ENCODE measurements around the gene LIN37.
"Not testable (repeated sequence)": the region's sequence is repeated elsewhere in the genome, so short reads cannot be mapped to it uniquely, and the experiment has no call there.

Gene LIN37

GRCh38 chr19:35793381-35794165, 45.2 kb downstream of the LIN37 start:
- no peak for DNase-seq (ENCODE audit: low spot score)

GRCh38 chr19:35795564-35795963, 47.2 kb downstream of the LIN37 start:
- DNase-seq (ENCODE audit: low spot score); in situ Hi-C loops (cut with MboI; ENCODE audit: low sequenced_read_pairs, unreplicated experiment): not testable (repeated sequence)

More at GRCh38 chr19:35793381-35794165, 45.2 kb downstream of the LIN37 start:
- in situ Hi-C loops (cut with MboI; ENCODE audit: low sequenced_read_pairs, unreplicated experiment): no loop called here
- TF ChIP-seq CTCF (IDR thresholded peaks at IDR 0.05; ENCODE audit: borderline replicate concordance, control extremely low read depth, extremely low read depth, insufficient read depth, missing control alignments): no peak

- DNase-seq (ENCODE audit: low spot score): no peak
- in situ Hi-C loops (cut with MboI; ENCODE audit: low sequenced_read_pairs, unreplicated experiment): no loop called here
- no peak for TF ChIP-seq CTCF (IDR thresholded peaks at IDR 0.05; ENCODE audit: borderline replicate concordance, control extremely low read depth, extremely low read depth, insufficient read depth, missing control alignments)
These were observed 48.5 kb downstream of the LIN37 start for GRCh38 chr19:35796645-35797542.

- in situ Hi-C loops (cut with MboI; ENCODE audit: low sequenced_read_pairs, unreplicated experiment): no loop called here
- DNase-seq (ENCODE audit: low spot score): no peak
- TF ChIP-seq CTCF (IDR thresholded peaks at IDR 0.05; ENCODE audit: borderline replicate concordance, control extremely low read depth, extremely low read depth, insufficient read depth, missing control alignments): no peak
These were observed 49.3 kb downstream of the LIN37 start for GRCh38 chr19:35797663-35798062.

- DNase-seq (ENCODE audit: low spot score): no peak
- TF ChIP-seq CTCF (IDR thresholded peaks at IDR 0.05; ENCODE audit: borderline replicate concordance, control extremely low read depth, extremely low read depth, insufficient read depth, missing control alignments): no peak
- in situ Hi-C loops (cut with MboI; ENCODE audit: low sequenced_read_pairs, unreplicated experiment): no loop called here
These were observed 53.5 kb downstream of the LIN37 start for GRCh38 chr19:35801828-35802227.
